Epidermal melanocyte (primary cell): ENCODE measurements around the gene REPIN1.
A peak's percentile ranks its signal among the peaks of the same experiment; 100 is the strongest.

Experiments used
- DNase-seq: peaks from one replicate; pipeline ENCODE4 v3.0.0; 2011; ENCODE audit warnings: low spot score; ENCODE audit not compliant: insufficient read length

REPIN1 gene

GRCh38 chr7:150368096-150368883 is at the start of gene REPIN1:
REPIN1 (plus strand) TSS chr7:150368822; CDS start chr7:150369712, 890 bp downstream.
- DNase-seq, result peak; percentile 86

GRCh38 chr7:150321788-150322113 is 46.9 kb upstream of the REPIN1 start:
- no peak for DNase-seq

- DNase-seq, result no peak
Observed at GRCh38 chr7:150322114-150322832, 46.3 kb upstream of the REPIN1 start.

GRCh38 chr7:150322833-150323681 is 45.6 kb upstream of the REPIN1 start, which contains the start of the genes ACTR3C and LRRC61:
ACTR3C (minus strand) TSS chr7:150323545; CDS start chr7:150295296, 28,249 bp downstream.
LRRC61 (plus strand) TSS chr7:150323355; CDS start chr7:150336862, 13,507 bp downstream.
- no peak for DNase-seq

GRCh38 chr7:150323682-150324372 is 44.8 kb upstream of the REPIN1 start:
- no peak for DNase-seq

- no peak for DNase-seq
Observed at GRCh38 chr7:150324373-150324961, 44.2 kb upstream of the REPIN1 start.

- no peak for DNase-seq
Observed at GRCh38 chr7:150325110-150325611, 43.5 kb upstream of the REPIN1 start.

- DNase-seq, result no peak
Observed at GRCh38 chr7:150325901-150326300, 42.7 kb upstream of the REPIN1 start.

GRCh38 chr7:150326657-150327268 is 41.9 kb upstream of the REPIN1 start:
- DNase-seq, result no peak

- no peak for DNase-seq
Observed at GRCh38 chr7:150327308-150327707, 41.3 kb upstream of the REPIN1 start.

- DNase-seq, result no peak
Observed at GRCh38 chr7:150329331-150330120, 39.1 kb upstream of the REPIN1 start.

GRCh38 chr7:150330211-150330885 is 38.3 kb upstream of the REPIN1 start:
- DNase-seq, result no peak

- no peak for DNase-seq
Observed at GRCh38 chr7:150332852-150333635, 35.6 kb upstream of the REPIN1 start.

- no peak for DNase-seq
Observed at GRCh38 chr7:150333659-150334058, 35.0 kb upstream of the REPIN1 start.

- DNase-seq, result no peak
Observed at GRCh38 chr7:150334108-150334507, 34.5 kb upstream of the REPIN1 start.

- DNase-seq, result peak; percentile 59
Observed at GRCh38 chr7:150335108-150335773, 33.4 kb upstream of the REPIN1 start.

GRCh38 chr7:150335774-150336112 is 32.9 kb upstream of the REPIN1 start:
- no peak for DNase-seq
